ENCODE measurements around the gene PDCD10.

- TF ChIP-seq POLR2AphosphoS5 (IDR thresholded peaks at IDR 0.05): no peak
- TF ChIP-seq EP300 (conservative IDR thresholded peaks at IDR 0.05; ENCODE audit: poor library complexity, severe bottlenecking): no peak
- TF ChIP-seq, protein P1, sequence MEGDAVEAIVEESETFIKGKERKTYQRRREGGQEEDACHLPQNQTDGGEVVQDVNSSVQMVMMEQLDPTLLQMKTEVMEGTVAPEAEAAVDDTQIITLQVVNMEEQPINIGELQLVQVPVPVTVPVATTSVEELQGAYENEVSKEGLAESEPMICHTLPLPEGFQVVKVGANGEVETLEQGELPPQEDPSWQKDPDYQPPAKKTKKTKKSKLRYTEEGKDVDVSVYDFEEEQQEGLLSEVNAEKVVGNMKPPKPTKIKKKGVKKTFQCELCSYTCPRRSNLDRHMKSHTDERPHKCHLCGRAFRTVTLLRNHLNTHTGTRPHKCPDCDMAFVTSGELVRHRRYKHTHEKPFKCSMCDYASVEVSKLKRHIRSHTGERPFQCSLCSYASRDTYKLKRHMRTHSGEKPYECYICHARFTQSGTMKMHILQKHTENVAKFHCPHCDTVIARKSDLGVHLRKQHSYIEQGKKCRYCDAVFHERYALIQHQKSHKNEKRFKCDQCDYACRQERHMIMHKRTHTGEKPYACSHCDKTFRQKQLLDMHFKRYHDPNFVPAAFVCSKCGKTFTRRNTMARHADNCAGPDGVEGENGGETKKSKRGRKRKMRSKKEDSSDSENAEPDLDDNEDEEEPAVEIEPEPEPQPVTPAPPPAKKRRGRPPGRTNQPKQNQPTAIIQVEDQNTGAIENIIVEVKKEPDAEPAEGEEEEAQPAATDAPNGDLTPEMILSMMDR (IDR thresholded peaks at IDR 0.05; ENCODE audit: poor library complexity, severe bottlenecking): no peak
- TF ChIP-seq RAD21 (conservative IDR thresholded peaks at IDR 0.05): no peak
- no peak for TF ChIP-seq EZH2 (IDR thresholded peaks at IDR 0.05; ENCODE audit: borderline replicate concordance, insufficient read depth, low read length, poor library complexity, severe bottlenecking)
- no peak for TF ChIP-seq SMC3 (conservative IDR thresholded peaks at IDR 0.05; ENCODE audit: poor library complexity)
- no peak for TF ChIP-seq MXI1 (conservative IDR thresholded peaks at IDR 0.05; ENCODE audit: poor library complexity, severe bottlenecking)
- TF ChIP-seq, protein P2, sequence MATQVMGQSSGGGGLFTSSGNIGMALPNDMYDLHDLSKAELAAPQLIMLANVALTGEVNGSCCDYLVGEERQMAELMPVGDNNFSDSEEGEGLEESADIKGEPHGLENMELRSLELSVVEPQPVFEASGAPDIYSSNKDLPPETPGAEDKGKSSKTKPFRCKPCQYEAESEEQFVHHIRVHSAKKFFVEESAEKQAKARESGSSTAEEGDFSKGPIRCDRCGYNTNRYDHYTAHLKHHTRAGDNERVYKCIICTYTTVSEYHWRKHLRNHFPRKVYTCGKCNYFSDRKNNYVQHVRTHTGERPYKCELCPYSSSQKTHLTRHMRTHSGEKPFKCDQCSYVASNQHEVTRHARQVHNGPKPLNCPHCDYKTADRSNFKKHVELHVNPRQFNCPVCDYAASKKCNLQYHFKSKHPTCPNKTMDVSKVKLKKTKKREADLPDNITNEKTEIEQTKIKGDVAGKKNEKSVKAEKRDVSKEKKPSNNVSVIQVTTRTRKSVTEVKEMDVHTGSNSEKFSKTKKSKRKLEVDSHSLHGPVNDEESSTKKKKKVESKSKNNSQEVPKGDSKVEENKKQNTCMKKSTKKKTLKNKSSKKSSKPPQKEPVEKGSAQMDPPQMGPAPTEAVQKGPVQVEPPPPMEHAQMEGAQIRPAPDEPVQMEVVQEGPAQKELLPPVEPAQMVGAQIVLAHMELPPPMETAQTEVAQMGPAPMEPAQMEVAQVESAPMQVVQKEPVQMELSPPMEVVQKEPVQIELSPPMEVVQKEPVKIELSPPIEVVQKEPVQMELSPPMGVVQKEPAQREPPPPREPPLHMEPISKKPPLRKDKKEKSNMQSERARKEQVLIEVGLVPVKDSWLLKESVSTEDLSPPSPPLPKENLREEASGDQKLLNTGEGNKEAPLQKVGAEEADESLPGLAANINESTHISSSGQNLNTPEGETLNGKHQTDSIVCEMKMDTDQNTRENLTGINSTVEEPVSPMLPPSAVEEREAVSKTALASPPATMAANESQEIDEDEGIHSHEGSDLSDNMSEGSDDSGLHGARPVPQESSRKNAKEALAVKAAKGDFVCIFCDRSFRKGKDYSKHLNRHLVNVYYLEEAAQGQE (IDR thresholded peaks at IDR 0.05; ENCODE audit: borderline replicate concordance): no peak
Measured at GRCh38 chr3:167728176-167728575, 6.5 kb downstream of the PDCD10 start.

Measured in neural cell (in vitro differentiated cells).